Tibial nerve (tissue), 3 donors: Measurements from ENCODE around the gene KARS1.

Source experiments
- POLR2A ChIP-seq, 2 donors: fragments of 450-650 bp; IDR thresholded peaks; one replicate each; pipeline ENCODE4 v1.6.1; 2017; ENCODE audit warnings: antibody characterized with exemption in 2 of 2, mild to moderate bottlenecking in 2 of 2, moderate library complexity in 2 of 2
- TF ChIP-seq, protein P1 (sequence below), 5 experiments: fragments of 200-600 bp in 3 of 5; fragments of 450-650 bp in 2 of 5; sonication (generic) in 3 of 5; IDR thresholded peaks; one replicate each; pipeline ENCODE4 v1.5.1; 2016 to 2019; ENCODE audit warnings: antibody characterized with exemption in 5 of 5, mild to moderate bottlenecking in 3 of 5, moderate library complexity in 2 of 5

DNA sequence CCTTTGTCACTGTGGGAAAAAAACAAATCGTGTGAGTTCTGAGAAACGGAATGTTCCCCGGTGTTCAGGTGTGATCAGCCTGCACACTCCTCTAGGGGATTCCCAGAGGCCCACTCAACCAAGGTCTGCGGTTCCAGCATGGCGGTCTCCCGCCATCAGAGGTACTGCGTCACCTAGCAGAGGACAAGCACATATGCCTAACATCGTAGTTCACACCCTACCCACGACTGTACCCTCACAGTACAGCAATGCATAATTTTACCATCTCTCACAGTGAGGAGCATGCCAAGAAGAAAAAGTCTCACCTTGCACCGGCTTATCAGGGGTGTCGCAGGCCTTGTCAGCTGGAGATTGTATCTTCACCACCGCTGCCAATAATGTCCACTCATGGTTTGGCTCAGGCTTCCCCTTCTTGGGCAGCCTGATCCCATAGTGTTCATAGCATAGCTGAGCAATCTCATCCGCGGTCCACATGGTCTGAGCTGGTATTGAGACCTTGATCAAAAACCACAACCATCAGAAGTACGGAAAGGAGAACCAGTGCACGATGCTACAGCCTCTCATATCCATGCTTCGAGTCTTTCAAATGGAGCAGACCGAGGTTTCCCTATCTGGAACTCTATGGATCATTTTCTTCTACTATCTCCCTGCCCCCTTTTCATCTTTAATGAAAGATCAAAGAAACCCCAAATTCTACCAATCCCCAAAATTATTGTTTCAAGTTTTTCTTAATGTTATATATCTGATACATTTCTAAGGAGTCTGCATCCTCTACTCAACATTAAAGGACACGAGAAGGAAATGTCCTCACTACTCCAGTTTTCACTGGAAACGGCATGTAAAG is 26.9 kb downstream of the KARS1 start:
- TF ChIP-seq, protein P1, sequence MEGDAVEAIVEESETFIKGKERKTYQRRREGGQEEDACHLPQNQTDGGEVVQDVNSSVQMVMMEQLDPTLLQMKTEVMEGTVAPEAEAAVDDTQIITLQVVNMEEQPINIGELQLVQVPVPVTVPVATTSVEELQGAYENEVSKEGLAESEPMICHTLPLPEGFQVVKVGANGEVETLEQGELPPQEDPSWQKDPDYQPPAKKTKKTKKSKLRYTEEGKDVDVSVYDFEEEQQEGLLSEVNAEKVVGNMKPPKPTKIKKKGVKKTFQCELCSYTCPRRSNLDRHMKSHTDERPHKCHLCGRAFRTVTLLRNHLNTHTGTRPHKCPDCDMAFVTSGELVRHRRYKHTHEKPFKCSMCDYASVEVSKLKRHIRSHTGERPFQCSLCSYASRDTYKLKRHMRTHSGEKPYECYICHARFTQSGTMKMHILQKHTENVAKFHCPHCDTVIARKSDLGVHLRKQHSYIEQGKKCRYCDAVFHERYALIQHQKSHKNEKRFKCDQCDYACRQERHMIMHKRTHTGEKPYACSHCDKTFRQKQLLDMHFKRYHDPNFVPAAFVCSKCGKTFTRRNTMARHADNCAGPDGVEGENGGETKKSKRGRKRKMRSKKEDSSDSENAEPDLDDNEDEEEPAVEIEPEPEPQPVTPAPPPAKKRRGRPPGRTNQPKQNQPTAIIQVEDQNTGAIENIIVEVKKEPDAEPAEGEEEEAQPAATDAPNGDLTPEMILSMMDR (IDR thresholded peaks at IDR 0.05) = no peak
- TF ChIP-seq POLR2A (IDR thresholded peaks at IDR 0.05) = no peak
